WTC11 (cell line): ENCODE measurements around the gene FOXP1.

Source experiments
- E2F4 ChIP-seq: sonication (generic); formaldehyde crosslinking; IDR thresholded peaks from 2 replicates; pipeline ENCODE4 v1.8.1; 2022; ENCODE audit warnings: low read depth, mild to moderate bottlenecking, moderate library complexity, missing genetic modification reagents, borderline replicate concordance
- FOXK1 ChIP-seq: sonication (generic); formaldehyde crosslinking; IDR thresholded peaks from 2 replicates; pipeline ENCODE4 v1.8.0; 2022; ENCODE audit warnings: mild to moderate bottlenecking, moderate library complexity, missing genetic modification reagents

GRCh38 chr3:71191031-71191482, 392.5 kb downstream of the FOXP1 start:
- no peak for TF ChIP-seq FOXK1 (CRISPR knock-in tag)
- TF ChIP-seq E2F4 (CRISPR knock-in tag), result no peak
